SKM-1 (cell line): ENCODE data around the gene LRRC74B.

Experiments
- DNase-seq: peaks from one replicate; lab custom pipeline; 2025; ENCODE audit not compliant: unreplicated experiment; lab: John Stamatoyannopoulos, UW

Gene LRRC74B

DNA sequence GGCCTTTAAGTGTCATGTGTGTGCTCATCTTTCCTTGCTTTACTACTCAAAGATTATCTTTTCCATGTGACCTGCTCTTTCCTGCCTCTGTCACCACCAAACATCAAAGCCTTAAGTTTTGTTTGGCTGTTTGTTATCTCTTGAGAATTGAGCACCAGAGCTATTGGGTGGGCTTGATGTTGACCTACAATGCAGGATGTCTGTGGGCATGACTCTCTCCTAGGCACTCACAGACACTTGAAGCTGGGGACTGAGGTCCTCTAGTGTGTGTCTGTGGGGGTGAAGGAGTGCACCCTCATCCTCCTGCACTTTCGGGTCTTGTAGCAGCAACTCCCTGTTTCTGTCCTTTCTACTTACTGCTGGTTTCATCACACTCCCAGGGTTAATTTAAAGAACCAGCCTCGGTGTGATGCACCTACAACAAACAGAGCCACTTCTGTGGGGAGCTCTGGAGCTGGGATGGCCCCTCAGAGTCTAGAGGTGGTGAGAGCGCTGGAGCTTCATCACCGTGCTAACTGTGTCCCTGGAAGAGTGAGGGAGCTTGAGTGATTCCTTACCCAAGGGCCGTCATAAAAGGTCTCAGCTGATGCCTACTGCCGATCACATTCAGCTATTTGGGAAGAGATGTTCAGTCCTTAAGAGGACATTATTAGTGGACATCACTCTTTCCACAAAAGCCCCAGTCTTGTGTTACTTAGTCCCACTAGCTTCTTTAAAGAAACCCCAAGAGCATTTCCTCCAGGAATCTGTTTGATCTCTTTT lies 56.3 kb downstream of the LRRC74B start:
- DNase-seq = no peak

DNA sequence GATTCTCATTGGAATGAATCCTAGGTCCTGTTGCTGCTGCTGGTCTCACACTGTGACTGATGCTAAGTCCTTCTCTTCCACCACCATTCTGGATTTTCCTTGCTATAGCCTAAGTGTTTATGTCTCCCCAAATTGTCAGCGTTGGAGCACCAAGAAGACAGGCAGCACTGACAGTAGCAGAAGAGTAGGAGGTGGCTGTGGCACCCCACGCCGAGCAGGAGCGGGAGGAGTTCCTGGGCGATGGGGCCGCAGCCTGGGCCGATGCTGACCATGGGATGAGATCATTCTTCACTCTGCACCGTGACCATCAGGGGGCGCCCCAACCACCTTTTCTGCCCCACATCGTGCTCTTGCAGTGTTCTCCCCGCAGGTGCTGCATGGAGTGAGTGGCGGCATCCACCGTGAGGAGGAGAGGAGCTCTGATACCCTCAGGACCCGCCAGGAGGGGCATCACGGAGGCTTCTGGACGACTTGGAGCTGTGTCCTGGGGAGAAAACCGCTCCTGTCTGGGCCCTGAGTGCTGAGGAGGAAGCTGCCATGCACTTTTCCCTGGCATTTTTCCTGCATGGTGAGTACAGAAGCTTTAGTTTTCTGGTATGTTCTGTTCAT lies 57.0 kb downstream of the LRRC74B start:
- peak; percentile 82 for DNase-seq

DNA sequence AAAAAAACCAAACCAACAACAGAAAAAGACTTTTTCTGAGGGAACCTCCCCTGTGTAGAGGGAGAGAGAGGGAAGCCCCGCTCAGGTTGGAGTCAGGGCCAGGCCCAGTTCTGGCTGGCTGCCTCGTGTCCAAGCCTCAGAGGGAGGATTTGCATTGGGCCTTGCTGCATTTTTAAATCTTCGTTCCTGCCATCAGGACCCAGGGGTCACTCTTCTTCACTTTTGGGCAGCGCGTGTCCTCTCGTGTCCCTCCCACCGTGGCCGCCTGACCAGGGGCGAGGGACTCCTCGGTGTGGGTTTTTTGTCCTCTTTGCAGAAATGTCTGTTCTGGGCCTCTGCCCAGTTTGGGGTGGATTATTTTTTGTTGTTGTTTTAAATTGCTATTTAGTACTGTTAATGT lies 57.9 kb downstream of the LRRC74B start:
- no peak for DNase-seq

DNA sequence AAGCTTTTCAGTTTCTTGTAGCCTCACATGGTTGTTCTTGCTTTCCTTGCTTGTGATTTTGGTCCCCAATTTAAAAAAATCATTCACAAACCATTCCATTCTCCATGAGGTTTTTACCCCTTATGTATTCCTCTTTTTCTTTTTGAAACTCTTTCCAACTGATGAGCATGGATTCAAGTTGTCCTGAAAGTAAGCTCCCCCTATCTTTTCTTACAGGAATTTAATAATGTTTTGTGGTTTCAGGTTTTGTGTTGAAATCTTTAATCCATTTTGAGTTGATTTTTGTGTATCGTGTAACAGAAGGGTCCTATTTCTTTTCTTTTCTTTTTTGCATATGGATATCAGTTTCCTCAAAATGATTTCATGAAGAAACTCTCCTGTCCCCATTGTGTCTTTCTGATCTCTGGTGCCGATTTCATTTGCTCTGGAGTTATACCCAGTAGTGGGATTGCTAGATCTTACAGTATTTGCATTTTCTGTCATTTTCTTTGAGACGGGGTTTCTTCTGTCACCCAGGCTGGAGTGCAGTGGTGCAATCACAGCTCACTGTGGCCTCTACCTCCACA lies 58.5 kb downstream of the LRRC74B start:
- DNase-seq = no peak

DNA sequence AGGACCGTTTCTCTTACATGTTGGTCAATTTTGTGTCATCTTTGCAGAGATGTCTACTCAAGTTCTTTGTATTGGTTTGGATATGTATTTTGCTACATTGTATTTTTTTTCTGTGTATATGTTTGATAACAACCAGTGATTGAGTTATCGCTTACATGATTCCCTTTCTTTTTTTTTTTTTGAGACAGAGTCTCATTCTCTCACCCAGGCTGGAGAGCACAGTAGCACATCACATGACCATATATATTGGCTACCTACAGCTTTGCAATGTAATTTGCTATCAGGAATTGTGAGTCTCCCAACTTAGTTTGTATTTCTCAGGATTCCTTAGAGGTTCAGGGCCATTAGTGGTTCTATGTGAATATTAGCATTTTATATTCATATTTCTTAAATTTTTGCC lies 59.5 kb downstream of the LRRC74B start:
- no peak for DNase-seq

DNA sequence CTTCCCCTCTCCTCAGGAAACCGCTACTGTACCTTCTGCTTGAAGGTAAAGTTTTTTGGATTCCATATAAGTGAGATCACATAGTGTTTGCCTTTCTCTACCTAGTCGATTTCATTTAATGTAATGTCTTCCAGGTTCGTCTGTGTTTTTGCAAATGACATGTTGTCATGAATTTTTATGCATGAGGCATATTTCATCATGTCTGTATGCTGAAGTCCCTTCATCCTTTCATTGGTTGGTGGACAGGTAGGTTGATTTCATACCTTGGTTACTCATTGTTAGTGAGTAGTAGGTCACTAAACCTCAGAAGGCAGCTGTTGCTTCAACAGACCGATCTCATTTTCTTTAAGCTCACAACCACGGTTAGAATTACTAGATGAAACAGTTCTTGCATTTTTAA lies 60.3 kb downstream of the LRRC74B start:
- no peak for DNase-seq

DNA sequence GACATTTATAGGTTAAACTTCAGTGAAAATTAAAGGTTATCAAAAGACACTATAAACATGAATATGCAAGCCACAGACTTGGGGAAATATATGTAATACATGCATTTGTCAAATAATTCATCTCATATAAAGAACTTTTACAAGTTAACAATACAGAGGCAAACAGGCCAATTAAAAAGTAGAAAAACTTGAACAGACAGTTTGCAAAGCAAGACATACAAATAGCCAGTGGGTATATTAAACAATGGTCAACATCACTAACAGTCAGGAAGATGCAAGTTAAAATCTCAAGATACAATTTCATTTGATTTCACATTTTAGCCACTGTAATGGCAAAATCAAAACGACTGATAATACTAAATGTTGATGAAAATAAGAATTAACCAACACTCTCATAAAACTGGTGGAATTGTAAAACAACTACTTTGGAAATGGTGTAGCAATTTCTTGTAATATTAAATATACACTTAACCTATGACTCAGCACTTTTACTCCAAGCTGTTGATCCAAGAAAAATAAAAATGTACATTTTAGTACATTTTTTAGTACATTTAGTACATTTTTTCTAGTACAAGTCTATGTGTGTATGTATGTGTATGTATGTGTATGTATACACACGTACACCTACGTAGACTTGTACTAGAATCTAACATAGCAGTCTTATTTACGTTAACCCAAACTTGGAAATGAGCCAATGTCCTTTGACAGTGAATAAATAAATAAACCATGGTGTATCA lies 62.8 kb downstream of the LRRC74B start:
- no peak for DNase-seq
